ENCODE data around the gene LRP1B.

Gene LRP1B

GRCh38 chr2:141497272-141497671, 633.5 kb downstream of the LRP1B start:
- no peak for DNase-seq

GRCh38 chr2:141496810-141497209, 634.0 kb downstream of the LRP1B start:
- no peak for DNase-seq

- DNase-seq: no peak
Observed at GRCh38 chr2:141493936-141494335, 636.9 kb downstream of the LRP1B start.

GRCh38 chr2:141492816-141493215, 638.0 kb downstream of the LRP1B start:
- DNase-seq: no peak

GRCh38 chr2:141490886-141491285, 639.9 kb downstream of the LRP1B start:
- DNase-seq: no peak

- no peak for DNase-seq
Observed at GRCh38 chr2:141482697-141483096, 648.1 kb downstream of the LRP1B start.

- DNase-seq: no peak
Observed at GRCh38 chr2:141475801-141476200, 655.0 kb downstream of the LRP1B start.

- peak in 1 of 2 experiments; percentile 35 for DNase-seq
Observed at GRCh38 chr2:141468761-141469160, 662.1 kb downstream of the LRP1B start.

GRCh38 chr2:141467331-141467730, 663.5 kb downstream of the LRP1B start:
- DNase-seq: no peak

GRCh38 chr2:141464995-141465394, 665.8 kb downstream of the LRP1B start:
- DNase-seq: no peak

- DNase-seq: no peak
Observed at GRCh38 chr2:141458351-141458750, 672.5 kb downstream of the LRP1B start.

GRCh38 chr2:141455877-141456276, 674.9 kb downstream of the LRP1B start:
- no peak for DNase-seq

- peak; percentile 4 to 70 for DNase-seq
Observed at GRCh38 chr2:141455211-141455826, 675.5 kb downstream of the LRP1B start.

GRCh38 chr2:141440072-141440635, 690.7 kb downstream of the LRP1B start:
- DNase-seq: no peak

- DNase-seq: no peak
Observed at GRCh38 chr2:141439524-141439923, 691.3 kb downstream of the LRP1B start.

GRCh38 chr2:141438536-141438935, 692.3 kb downstream of the LRP1B start:
- DNase-seq: no peak

- no peak for DNase-seq
Observed at GRCh38 chr2:141437521-141437920, 693.3 kb downstream of the LRP1B start.

GRCh38 chr2:141423124-141423523, 707.7 kb downstream of the LRP1B start:
- DNase-seq: no peak

- DNase-seq: no peak
Observed at GRCh38 chr2:141417246-141417797, 713.5 kb downstream of the LRP1B start.

GRCh38 chr2:141411419-141411818, 719.4 kb downstream of the LRP1B start:
- DNase-seq: no peak

GRCh38 chr2:141399270-141399669, 731.5 kb downstream of the LRP1B start:
- no peak for DNase-seq

- no peak for DNase-seq
Observed at GRCh38 chr2:141393214-141393545, 737.6 kb downstream of the LRP1B start.

GRCh38 chr2:141392517-141393213, 738.2 kb downstream of the LRP1B start:
- DNase-seq: no peak

GRCh38 chr2:141386168-141386567, 744.6 kb downstream of the LRP1B start:
- DNase-seq: no peak

Data from NCI-H526 (cell line).